HuH-7.5 (cell line): ENCODE results near the gene MUC12.
"Not testable (repeated sequence)": the region's sequence is repeated elsewhere in the genome, so short reads cannot be mapped to it uniquely, and the experiment has no call there.

Experiments used
- DNase-seq: peaks from one replicate; pipeline ENCODE4 v3.0.0; 2011; ENCODE audit warnings: low spot score

The MUC12 gene

GRCh38 chr7:100985033-100985797, 15.8 kb downstream of the MUC12 start:
- not testable (repeated sequence) for DNase-seq

GRCh38 chr7:100991631-100992030, 22.3 kb downstream of the MUC12 start:
- DNase-seq: no peak

- not testable (repeated sequence) for DNase-seq
Measured at GRCh38 chr7:100992280-100992679, 22.9 kb downstream of the MUC12 start.

GRCh38 chr7:100994671-100995070, 25.3 kb downstream of the MUC12 start:
- not testable (repeated sequence) for DNase-seq

- DNase-seq: not testable (repeated sequence)
Measured at GRCh38 chr7:100998530-100998929, 29.2 kb downstream of the MUC12 start.

GRCh38 chr7:100999334-100999733, 30.0 kb downstream of the MUC12 start:
- not testable (repeated sequence) for DNase-seq

- not testable (repeated sequence) for DNase-seq
Measured at GRCh38 chr7:101000025-101000424, 30.7 kb downstream of the MUC12 start.

GRCh38 chr7:101002333-101002732, 33.0 kb downstream of the MUC12 start:
- DNase-seq: not testable (repeated sequence)

- DNase-seq: not testable (repeated sequence)
Measured at GRCh38 chr7:101007361-101007760, 38.0 kb downstream of the MUC12 start.

- DNase-seq: no peak
Measured at GRCh38 chr7:101009629-101010028, 40.3 kb downstream of the MUC12 start.

- no peak for DNase-seq
Measured at GRCh38 chr7:101012931-101013330, 43.6 kb downstream of the MUC12 start.

GRCh38 chr7:101015626-101016025, 46.3 kb downstream of the MUC12 start:
- no peak for DNase-seq

GRCh38 chr7:101017064-101017777, 47.9 kb downstream of the MUC12 start:
- peak; percentile 65 for DNase-seq

GRCh38 chr7:101018271-101019167, 49.2 kb downstream of the MUC12 start:
- DNase-seq: no peak

GRCh38 chr7:101020444-101020843, 51.1 kb downstream of the MUC12 start:
- no peak for DNase-seq

- DNase-seq: no peak
Measured at GRCh38 chr7:101021703-101022102, 52.3 kb downstream of the MUC12 start.

GRCh38 chr7:101023839-101024238, 54.5 kb downstream of the MUC12 start:
- DNase-seq: no peak

- DNase-seq: no peak
Measured at GRCh38 chr7:101031082-101031481, 61.7 kb downstream of the MUC12 start.

- no peak for DNase-seq
Measured at GRCh38 chr7:101035941-101036340, 66.6 kb downstream of the MUC12 start.

- DNase-seq: not testable (repeated sequence)
Measured at GRCh38 chr7:101041283-101041682, 71.9 kb downstream of the MUC12 start.

- DNase-seq: peak; percentile 57
Measured at GRCh38 chr7:101058355-101058754, 89.0 kb downstream of the MUC12 start.

- no peak for DNase-seq
Measured at GRCh38 chr7:101059620-101059942, 90.2 kb downstream of the MUC12 start.
